OCI-M2 (cell line): ENCODE measurements around the gene NRSN2.
"Not testable (repeated sequence)": the region's sequence is repeated elsewhere in the genome, so short reads cannot be mapped to it uniquely, and the experiment has no call there.

ENCODE experiments used
- DNase-seq: peaks from one replicate; lab custom pipeline; 2025; ENCODE audit not compliant: unreplicated experiment; lab: John Stamatoyannopoulos, UW

NRSN2 gene

DNA sequence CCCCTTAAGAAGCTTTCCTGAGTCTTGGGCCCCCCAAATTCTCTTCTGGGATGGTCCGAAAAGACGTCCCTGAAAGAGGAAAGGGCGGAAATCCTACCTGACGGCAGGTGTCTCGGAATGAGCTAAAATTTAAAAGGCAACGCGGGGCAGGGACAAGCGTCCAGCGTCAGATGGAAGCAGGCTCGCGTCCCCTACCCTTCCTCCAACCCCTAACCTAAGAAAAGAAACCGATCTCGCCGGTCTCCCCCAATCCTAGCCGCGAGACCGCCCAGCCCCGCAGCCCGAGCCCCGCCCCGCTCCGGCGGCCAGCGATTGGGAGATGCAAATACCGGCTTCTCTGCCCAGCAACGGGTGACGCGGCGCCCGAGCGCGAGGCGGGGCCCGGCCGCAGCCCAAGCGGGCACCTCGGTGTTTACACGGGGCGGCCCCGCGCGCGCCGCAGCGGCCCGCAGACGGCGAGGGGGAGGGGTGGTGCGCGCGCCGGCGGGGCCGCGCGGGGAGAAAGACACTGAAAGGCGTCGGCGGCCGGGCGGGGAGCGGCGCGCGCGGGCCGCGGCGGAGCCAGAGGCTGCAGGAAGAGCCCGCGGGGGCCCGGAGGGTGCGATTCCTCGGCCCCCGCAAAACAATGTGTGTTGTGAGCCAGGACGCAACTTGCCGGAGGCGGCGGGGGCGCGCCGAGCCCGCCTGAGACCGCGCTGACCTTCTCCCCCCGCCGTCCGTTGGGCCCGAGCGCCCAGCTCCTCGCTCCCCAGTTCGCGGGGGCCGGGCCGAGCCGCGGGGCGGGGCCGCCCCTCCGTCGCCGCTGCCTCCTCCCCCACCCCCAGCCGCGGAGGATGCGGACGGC is 21.6 kb upstream of the NRSN2 start, which contains the start of gene SOX12:
Gene SOX12, plus strand, starts transcription at position 508 of the 844 bp plus-strand sequence. CDS start 373 bp downstream, outside the sequence.
- DNase-seq: peak; percentile 56

DNA sequence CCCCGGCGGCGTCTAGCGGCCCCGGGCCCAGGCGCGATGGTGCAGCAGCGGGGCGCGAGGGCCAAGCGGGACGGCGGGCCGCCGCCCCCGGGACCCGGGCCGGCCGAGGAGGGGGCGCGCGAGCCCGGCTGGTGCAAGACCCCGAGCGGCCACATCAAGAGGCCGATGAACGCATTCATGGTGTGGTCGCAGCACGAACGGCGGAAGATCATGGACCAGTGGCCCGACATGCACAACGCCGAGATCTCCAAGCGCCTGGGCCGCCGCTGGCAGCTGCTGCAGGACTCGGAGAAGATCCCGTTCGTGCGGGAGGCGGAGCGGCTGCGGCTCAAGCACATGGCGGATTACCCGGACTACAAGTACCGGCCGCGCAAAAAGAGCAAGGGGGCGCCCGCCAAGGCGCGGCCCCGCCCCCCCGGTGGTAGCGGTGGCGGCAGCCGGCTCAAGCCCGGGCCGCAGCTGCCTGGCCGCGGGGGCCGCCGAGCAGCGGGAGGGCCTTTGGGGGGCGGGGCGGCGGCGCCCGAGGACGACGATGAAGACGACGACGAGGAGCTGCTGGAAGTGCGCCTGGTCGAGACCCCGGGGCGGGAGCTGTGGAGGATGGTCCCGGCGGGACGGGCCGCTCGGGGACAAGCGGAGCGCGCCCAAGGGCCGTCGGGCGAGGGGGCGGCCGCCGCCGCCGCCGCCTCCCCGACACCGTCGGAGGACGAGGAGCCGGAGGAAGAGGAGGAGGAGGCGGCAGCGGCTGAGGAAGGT is 20.8 kb upstream of the NRSN2 start:
- DNase-seq: no peak

DNA sequence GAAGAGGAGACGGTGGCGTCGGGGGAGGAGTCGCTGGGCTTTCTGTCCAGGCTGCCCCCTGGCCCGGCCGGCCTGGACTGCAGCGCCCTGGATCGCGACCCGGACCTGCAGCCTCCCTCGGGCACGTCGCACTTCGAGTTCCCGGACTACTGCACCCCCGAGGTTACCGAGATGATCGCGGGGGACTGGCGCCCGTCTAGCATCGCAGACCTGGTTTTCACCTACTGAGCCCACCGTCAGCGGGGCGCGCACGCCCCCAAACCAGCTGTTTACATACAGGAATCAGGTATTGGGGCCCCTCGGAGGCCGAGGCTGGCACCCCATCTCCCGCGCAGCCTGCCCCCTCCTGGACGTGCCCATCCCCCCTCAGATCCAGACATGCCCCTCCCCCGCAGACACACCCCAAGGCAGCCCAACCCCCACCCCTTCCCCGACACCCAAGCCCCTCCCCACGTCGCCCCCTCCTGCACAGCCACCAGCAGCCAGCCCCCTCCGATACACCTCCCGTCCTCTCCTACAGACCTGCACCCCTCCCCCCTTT is 20.2 kb upstream of the NRSN2 start:
- DNase-seq: no peak

DNA sequence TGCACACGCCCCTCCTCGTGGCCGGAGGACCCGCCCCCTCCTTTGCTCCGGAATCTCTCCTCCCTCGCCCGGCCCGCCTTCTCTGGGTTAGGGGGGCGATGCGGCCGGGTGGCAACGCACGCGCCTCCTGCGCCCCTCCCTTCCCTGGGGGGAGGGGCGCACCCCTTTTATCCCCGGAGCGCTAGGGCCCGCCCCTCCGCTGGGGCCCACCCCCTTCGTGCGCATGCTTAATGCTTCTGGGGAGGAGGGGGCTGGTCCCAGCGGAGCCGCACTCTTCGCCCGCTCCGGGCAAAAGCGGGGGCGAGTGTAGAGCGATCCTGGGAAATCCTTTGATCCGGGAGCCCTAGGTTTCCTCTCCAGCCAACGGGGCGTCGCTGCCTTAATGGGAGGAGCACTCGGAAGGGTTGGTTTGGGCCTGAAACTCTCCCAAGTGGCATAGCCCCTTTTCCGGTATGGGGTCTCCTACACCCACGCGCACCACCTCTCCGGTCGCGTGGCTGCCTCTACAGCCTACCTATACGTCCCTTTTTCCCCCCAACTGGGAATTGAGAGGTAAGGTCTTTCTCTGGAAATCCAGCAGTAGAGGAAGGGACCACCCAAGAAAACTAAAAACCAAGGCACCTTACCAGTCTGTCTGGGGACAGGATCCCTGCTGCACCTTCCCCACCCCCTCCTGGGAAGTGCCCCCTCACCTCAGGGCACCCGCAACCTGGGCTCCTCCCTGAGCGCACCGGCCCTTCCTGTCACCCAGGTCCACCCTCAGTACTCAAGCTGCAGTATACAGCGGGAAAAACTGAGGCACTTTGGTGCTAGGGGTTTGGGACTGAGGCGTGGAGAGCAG is 19.5 kb upstream of the NRSN2 start:
- peak; percentile 73 for DNase-seq

DNA sequence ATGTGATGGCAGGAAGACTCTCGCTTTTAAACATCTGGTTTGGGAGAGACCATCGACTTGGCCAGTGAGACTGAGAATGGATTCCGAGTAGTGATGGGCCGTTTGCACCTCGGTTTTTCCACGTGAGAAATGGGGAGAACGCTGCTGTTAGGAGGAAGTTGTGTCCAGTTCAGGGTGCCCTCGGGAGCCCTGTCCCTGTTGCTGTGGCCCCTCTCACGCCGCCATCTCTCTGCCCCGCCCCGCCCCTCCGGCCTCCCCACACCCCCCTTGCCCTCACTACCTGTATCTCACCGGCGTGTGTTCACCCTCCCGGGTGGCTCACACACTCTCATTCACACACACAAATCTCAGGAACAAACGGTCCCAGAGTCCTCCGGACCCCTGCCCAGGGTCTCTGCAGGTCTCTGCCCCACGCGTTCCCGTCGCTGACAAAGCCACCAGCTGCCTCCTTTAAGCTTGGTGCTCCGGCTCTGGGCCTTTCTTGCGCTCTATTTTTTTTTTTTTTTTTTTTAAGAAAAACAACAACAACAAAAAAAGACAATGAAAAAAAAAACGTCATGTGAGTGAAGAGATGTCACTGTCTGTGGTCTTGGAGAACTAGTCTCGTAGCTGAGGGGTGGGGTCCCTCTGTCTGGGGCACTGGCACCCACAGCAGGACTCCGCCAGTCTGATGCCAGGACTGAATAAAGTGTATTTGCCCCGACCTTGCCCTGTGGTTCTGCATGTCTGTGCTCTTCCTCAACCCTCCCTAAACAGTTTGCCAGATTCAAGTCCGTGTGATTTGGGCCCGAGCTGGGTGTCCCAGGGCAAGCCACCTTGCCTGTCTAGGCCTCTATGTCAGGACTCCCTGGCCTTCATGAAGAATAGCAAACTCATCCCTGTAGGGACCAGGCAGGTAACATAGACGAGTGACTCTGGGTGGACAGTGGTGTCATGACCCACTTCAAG is 18.6 kb upstream of the NRSN2 start:
- no peak for DNase-seq

DNA sequence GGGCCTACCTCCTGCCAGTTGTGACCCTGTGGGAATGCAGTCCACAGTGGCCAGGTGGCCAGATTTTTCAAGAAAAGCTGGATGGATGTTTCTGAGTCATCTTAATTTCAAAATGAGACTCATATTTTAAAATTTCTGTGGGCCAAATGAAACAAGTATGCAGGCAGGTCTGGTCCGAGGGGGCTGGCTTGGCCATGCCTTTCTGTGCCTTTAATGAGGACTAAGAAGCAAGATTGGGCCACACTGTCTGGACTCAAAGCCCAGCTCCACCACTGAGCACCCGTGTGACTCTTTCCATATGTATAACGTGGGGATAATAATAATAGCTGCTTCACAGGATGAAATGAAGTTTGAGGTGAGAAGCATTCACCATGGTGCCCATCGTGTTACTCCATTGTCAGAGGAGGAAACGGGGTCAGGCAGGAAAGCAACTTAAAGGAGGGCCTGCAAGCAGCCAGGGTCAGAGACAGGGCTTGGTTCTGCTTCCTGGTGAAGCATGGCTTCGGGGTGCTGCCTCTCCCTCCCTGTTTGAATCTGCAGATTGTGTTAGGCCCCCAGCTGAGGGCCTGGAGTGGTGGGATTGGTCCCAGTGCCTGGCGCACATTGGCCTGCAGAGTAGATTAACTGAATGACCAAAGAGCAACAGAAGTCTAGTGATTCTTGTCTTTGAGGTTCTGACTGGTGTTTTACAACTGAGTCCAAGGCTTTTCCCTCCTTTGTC is 17.8 kb upstream of the NRSN2 start:
- no peak for DNase-seq

DNA sequence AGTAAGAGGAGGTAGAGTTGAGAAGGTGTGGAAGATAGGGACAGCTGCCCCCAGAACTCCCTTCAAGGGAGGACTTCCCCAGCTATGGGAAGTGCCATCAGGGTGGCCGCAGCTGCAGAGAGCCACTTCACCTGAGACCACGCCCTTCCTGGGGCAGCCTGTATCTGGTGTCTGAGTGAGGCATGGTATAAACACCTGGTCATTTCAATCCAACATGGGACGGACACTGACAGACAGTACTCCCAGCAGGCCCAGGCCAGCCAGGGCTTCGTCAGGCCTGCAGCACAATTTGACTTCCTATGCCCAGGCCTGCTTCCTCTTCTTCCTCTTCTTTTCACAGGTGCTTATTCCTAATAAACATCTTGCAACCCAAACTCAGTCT is 17.1 kb upstream of the NRSN2 start:
- DNase-seq: no peak

DNA sequence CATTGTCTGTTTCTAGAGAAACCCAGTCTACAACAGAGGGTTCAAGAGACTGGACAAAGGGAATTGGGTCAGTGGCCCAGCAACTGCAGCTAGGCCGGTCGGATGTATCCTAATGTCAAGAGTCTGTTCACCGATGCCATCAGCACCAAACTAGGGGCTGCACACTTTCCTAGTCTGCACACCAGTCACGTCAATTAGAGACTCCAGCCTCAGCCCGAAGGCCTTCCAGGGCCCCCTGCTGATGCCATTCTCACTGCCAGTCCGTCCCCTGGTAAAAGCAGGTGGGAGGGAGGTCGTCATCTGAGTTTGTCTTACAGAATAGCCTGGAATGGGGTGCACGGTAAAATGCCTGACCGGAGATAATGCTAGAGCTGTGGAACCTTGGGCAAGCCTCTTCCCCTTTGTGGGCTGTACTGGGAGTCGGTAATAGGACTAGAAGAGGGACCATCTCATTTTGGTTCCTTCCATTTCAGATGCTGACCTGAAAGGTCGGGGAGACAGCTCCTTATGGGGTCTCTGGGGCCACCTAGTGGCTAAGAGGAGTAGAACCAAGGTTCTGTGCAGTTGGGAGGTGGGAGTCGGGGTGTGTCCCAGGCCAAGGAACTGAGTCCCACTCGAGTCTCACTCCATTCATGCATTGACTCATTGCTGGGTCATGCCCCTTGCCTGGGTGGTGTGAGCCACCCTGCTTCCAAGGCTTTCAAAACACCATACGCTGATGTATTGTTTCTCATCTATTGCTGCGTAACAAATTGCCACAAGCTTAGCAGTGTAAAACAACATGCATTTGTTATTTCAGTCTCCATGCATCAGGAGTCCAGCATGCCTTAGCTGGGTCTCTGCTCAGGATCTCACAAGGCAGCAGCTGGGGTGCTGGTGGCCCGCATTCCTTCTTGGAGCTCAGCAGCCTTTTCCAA is 16.4 kb upstream of the NRSN2 start:
- peak; percentile 38 for DNase-seq

DNA sequence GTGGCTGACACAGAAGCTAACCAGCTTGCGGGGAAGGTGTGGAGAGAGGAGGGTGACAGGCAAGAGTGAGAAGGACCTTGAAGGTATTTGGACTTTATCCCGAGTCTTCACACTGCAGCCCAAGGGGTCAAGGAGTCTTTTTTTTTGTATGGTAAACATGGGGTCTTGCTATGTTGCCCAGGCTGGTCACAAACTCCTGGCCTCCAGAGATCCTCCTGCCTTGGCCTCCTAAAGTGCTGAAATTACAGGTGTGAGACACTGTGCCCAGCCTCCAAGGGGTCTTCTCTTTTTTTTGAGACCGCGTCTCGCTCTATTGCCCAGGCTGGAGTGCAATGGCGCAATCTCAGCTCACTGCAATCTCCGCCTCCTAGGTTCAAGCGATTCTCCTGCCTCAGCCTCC is 12.3 kb upstream of the NRSN2 start:
- DNase-seq: no peak

DNA sequence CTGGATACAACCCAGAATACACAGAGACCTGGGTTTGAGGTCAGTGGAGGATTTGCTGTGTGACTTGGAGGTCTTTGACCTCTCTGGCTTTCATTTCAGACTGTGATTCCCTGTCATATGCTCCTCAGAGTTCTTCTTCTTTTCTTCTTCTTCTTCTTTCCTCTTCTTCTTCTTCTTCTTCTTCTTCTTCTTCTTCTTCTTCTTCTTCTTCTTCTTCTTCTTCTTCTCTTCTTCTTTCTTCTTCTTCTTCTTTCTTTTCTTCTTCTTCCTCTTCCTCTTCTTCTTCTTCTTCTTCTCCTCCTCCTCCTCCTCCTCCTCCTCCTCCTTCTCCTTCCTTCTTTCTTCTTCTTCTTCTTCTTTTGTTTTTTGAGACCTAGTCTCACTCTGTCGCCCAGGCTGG is 10.9 kb upstream of the NRSN2 start:
- not testable (repeated sequence) for DNase-seq

DNA sequence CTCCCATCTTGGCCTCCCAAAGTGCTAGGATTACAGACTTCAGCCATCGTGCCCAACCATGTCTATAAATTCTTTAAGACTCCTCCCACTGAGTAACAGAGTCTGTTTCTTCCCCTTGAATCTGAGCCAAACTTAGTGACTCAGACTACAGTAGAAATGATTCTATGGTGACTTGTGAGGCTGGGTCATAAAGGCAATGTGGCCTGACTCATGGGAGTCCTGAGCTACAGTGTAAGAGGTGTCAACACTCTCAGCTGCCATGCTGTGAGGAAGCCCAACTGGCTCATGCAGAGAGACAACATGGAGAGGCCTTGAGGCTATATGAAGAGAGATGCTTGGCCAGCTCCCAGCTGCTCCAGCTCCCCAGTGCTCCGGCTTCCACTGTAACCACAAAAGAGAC is 5.2 kb upstream of the NRSN2 start:
- DNase-seq: no peak

DNA sequence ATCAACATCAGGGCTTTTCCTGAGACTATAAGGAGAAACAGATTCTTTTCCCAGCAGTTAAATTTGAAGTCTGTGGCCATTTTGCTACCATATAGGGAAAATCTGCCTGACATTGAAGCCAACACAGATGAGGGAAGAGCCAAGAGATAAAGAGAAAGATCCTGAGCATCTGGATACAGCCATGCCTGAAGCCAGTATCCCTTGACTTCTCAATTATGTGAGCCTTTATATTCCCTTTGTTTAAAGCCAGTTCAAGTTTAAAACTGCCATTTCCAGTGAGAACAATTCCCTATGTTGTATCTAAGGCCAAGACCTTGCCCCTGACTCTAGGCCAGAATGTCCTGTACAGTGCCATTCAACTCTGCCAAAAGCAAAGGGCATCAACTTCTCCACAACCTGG is 3.8 kb upstream of the NRSN2 start:
- DNase-seq: no peak

DNA sequence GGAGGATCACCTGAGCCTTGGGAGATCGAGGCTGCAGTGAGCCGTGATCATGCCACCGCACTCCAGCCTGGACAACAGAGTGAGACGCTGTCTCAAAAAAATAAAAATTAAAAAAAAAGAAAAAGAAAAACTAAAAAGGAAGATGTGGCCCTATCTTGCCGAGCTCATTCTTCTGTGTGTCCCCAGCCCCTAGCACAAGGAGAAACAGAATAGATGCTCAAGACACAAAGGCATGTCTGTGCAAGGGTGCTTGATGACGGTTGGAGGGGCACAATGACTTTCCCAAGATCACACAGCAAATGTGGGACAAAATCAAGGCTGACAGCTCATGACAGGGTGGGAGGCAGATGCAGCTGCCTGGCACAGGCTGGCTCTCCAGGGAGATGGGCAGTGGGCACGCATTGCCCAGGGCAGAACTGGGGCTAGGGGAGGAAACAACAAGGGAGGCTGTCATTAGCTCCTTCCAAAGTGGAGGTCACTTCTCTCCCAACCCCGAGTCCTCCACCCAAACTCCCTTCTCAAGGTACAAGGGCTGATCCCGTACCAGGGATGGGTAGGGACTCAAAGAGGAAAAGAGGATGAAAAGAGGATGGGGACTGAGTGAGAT is 775 bp upstream of the NRSN2 start:
- no peak for DNase-seq

DNA sequence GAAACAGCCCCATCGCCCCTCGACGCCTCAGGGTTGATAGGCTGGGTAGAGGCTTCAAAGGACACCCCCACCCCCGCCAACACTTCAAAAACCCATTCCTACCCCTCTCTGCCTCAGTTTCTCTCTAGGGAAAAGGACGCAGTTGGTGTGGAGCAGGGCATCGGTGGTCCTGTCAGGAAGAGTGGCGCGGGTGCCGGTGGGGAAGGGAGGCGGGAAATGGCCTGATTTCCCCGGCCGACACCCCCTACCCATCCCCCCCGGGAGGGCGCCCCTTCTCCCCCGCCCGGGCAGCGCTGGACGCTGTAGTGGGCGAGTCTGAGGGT is 367 bp downstream of the NRSN2 start:
- DNase-seq: no peak

DNA sequence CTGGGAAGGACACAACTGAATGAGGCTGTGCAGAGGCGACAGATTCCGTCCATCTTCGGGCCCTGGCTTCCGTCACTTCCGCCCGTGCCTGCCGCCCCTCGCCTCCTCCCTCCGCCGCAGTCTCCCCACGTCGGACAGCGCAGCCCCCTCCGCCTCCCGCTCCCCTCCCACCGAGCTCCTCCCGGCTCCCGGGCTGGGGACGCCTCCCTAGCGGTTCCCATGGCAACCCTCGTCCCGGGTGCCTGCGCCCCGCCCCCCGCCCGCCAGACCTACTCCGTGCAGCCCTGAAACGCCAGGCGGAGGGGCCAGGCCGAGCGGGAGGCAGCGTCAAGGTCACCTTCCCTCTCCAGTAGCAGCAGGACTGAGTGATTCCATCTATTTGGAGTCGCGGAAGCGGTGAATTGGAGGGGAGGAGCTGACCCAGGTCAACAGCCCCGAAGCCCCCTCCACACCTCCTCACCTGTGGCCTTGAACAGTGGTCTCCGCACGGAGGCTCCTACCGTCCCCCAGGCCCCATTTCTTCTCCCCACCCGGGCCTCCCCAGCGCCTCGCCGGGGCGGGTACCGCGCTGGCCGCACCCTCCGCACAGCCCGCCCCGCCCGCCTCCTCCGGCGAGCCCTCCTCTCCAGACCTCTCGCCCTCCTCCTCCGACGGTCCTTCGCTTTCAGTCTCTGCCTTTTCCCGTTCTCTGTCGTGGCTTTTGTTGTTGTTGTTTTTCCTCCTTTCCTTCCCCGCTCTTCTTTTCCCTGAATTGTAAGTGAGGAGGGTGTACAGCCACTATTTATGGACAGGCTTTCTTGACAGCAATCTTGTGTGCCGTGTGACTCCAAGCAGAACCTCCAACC is 951 bp downstream of the NRSN2 start:
- DNase-seq: peak; percentile 38

DNA sequence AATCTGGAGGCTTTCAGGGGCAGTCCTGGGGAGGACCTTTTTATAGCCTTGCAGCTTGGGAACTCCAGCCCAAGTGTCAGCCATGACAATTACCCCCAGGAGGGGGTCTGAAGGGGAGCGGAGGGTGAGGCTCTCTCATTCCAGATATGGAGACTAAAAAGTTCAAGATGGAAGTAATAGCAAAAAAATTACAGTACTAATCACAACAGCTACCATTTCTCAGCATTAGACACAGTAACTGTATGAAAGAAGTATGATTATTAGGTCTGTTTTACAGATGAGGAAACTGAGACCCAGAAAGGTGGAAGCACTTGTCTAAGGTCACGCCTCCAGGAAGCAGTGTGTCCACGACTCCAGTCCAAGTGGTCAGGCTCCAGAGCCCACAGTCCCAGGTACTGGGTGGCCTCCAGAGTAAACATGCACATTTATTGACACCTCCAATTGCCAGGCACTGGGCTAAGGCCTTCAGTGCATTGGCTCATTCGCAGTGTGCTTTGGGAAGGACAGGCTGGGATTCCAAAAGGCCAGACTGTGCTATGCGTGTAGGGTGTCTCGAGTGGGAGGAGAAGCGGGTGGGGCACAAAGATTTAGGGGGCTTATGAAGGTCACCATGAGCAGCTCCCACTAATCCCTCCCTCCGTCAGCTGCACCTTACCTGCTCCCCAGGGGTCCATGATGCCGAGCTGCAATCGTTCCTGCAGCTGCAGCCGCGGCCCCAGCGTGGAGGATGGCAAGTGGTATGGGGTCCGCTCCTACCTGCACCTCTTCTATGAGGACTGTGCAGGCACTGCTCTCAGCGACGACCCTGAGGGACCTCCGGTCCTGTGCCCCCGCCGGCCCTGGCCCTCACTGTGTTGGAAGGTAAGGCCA is 2.3 kb downstream of the NRSN2 start:
- no peak for DNase-seq
